Sciatic nerve (tissue), 2 donors: ENCODE measurements around the gene SHKBP1. TPM values are rescaled to one million over a fixed set of nuclear protein-coding genes. Genes with fewer than 3 reads are reported as not detected.
"Not testable (repeated sequence)": the region's sequence is repeated elsewhere in the genome, so short reads cannot be mapped to it uniquely, and the experiment has no call there.

Experiments used
- ATAC-seq: fragments of 200-7000 bp; cut with Tn5 transposase; one replicate; pipeline ENCODE4 v1.9.1; 2020; ENCODE audit warnings: mild to moderate bottlenecking, moderate library complexity
- DNase-seq: peaks from one replicate; pipeline ENCODE4 v3.0.0-alpha.2; 2020; ENCODE audit warnings: low spot score
- intact Hi-C: fragments of 100-400 bp; cut with DNase I; formaldehyde crosslinking; loops from one replicate; pipeline ENCODE4 v1.14.2; 2022
- total RNA-seq: library from RNA; stranded (reverse); fragmentation: NEBNext Ultra II Directional; extraction: Animal tissue kit (Norgen Biotek cat#: 25700); gene quantifications from one replicate; pipeline ENCODE4 v1.2.1, GENCODE V29; 2021
- donor health status: DM: no; HTN: no; CAD: no.
- donor health status: DM: no; HTN: no; CAD: no.

The SHKBP1 gene
- total RNA-seq, 1 donor from 2014 or later = 58.7 TPM

GRCh38 chr19:40622773-40623075, 46.1 kb downstream of the SHKBP1 start:
- no peak for DNase-seq
- no peak for ATAC-seq
- intact Hi-C loops = no loop called here

DNA sequence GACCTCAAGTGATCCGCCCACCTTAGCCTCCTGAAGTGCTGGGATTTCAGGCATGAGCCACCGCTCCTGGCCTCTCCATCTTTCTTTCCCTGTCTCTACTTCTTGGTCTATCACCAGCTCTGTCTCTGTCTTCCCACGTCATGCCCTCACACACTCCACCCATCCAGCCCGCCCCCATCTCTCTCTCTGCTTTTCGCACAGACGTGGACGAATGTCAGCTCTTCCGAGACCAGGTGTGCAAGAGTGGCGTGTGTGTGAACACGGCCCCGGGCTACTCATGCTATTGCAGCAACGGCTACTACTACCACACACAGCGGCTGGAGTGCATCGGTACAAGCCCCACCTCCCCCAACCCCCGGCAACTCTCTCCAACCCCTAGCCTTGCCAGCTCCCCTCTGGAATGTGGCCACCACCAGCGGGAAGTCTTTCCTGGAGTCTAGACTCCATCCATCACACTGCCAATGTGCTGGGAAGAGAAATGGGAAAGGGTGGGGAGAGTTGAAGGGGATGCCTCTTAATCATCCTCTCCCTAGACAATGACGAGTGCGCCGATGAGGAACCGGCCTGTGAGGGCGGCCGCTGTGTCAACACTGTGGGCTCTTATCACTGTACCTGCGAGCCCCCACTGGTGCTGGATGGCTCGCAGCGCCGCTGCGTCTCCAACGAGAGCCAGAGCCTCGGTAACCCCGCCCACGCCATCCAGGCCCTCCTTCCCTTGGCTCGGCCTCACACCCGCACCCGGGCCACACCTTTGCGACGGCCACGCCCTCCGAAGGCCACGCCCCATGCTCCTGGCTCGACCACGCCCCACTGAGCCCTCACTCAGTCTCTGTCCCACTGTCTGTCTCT, 47.0 kb downstream of the SHKBP1 start:
- intact Hi-C loops = no loop called here
- DNase-seq = peak; percentile 69
- ATAC-seq = peak; percentile 27

DNA sequence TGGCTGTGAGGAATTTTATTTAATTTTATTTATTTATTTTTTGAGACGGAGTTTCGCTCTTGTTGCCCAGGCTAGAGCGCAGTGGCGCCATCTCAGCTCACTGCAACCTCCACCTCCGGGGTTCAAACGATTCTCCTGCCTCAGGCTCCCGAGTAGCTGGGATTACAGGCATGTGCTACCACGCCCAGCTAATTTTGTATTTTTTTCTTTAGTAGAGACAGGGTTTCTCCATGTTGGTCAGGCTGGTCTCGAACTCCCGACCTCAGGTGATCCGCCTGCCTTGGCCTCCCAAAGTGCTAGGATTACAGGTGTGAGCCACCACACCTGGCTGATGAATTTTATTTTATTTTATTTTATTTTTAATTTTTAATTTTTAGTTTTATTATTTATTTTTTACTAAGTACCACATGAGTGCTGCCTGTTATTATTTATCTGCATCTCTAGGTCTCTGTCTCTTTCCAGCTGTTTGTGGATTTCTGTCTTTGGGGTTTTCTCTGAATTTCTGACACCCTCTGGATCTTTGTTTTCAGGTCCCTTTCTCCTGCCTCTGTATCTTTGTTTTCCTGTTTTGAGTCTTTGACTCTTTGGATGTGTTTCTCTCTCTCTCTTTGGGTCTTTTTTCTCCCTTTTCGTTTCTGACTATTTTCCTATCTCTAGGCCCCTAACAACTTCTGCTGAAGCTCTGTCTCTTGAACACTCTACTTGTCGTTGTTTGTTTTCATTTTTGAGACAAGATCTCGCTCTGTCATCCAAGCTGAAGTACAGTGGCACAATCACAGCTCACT, 47.9 kb downstream of the SHKBP1 start:
- ATAC-seq, intact Hi-C loops: not testable (repeated sequence)

GRCh38 chr19:40625406-40626120, 48.9 kb downstream of the SHKBP1 start:
- DNase-seq (no peak), ATAC-seq (no peak)
- intact Hi-C loops = no loop called here

More for the DNA sequence above, 47.9 kb downstream of the SHKBP1 start:
- DNase-seq = not testable (repeated sequence)

DNA sequence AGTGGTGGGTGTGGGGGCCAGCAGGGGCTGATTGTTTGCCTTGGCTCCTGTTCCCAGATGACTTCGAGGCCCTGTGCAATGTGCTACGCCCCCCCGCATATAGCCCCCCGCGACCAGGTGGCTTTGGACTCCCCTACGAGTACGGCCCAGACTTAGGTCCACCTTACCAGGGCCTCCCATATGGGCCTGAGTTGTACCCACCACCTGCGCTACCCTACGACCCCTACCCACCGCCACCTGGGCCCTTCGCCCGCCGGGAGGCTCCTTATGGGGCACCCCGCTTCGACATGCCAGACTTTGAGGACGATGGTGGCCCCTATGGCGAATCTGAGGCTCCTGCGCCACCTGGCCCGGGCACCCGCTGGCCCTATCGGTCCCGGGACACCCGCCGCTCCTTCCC, 50.2 kb downstream of the SHKBP1 start:
- DNase-seq (no peak), ATAC-seq (no peak)
- intact Hi-C loops = no loop called here

- DNase-seq (no peak), ATAC-seq (no peak)
- intact Hi-C loops = no loop called here
Observed at GRCh38 chr19:40627486-40628279, 51.0 kb downstream of the SHKBP1 start.

GRCh38 chr19:40629346-40629745, 52.7 kb downstream of the SHKBP1 start:
- DNase-seq = no peak
- ATAC-seq = no peak
- intact Hi-C loops = no loop called here

DNA sequence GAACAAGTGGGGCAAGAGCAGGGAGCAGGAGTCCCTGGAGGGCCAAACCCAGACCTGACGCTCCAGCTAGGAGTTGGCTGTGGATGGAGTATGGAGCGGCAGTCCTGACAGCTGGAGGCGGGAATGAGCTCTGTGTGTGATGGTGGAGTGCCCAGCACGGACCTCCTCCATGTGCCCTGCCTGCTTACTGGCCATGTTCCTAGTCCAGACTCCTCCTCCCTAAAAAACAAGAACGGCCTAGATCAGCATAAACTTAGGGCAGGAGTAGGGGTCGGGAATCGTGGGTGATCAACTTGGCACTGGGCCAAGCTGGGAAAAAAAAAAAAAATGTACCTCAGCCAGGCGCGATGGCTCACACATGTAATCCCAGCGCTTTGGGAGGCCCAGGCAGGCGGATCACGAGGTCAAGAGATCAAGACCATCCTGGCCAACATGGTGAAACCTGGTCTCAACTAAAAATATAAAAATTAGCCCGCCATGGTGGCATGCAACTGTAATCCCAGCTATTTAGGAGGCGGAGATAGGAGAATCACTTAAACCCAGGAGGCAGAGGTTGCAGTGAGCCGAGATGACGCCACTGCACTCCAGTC, 54.0 kb downstream of the SHKBP1 start:
- DNase-seq = no peak
- intact Hi-C loops = loop anchor here (10.0 kb wide), 1 partner anchor 96 kb away; no protein-coding TSS in a partner anchor
- ATAC-seq = no peak

GRCh38 chr19:40632311-40633036, 55.8 kb downstream of the SHKBP1 start:
- intact Hi-C loops = loop anchor here (10.0 kb wide), 1 partner anchor 98 kb away; no protein-coding TSS in a partner anchor
- DNase-seq (no peak), ATAC-seq (no peak)

- ATAC-seq (no peak), DNase-seq (no peak)
- intact Hi-C loops = loop anchor here (10.0 kb wide), 1 partner anchor 98 kb away; no protein-coding TSS in a partner anchor
Observed at GRCh38 chr19:40633207-40633606, 56.5 kb downstream of the SHKBP1 start.

DNA sequence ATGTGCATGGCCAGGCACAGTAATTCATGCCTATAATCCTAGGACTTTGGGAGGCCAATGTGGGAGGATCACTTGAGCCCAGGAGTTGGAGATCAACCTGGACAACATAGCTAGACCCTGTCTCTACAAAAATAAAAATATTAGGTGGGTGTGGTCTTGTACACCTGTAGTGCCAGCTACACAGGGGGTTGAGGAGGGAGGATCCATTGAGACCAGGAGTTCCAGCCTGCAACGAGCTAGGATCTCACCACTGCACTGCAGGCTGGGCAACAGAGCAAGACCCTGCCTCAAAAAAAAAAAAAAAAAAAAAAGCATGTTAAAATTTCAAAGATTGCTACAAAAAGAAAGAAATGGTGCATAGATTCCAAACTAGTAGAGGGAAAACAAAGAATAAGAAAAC, 61.7 kb downstream of the SHKBP1 start:
- intact Hi-C loops = loop anchor here (10.0 kb wide), 1 partner anchor 104 kb away; no protein-coding TSS in a partner anchor
- DNase-seq = no peak
- ATAC-seq = no peak

- intact Hi-C loops = loop anchor here (10.0 kb wide), 1 partner anchor 105 kb away; no protein-coding TSS in a partner anchor
- ATAC-seq (no peak), DNase-seq (no peak)
Observed at GRCh38 chr19:40639638-40639982, 62.9 kb downstream of the SHKBP1 start.

DNA sequence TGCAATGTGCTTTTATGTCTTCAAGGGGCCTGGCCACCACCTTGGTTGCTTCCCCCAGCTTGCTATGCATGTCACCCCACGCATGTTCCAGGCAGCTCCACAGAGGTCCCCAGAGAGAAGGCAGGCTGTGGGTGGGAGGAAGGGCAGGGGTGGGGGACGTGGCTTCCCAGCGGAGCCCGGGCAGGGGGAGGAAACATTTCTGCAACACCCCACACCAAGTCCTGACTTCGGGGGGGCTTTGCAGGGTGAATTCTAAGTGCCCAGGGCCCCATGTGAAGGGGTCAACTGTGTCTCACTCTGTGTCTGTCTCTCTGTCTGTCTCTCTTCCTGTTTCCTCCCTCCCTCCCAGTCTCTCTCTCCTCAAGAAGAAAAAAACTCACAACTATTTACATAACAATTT, 64.1 kb downstream of the SHKBP1 start:
- intact Hi-C loops = no loop called here
- ATAC-seq (peak; percentile 27), DNase-seq (no peak)

Other genes starting within 250 kb of the SHKBP1 start
- 15.2 TPM for gene C19orf47, start 228.5 kb upstream of the SHKBP1 start, total RNA-seq
- gene PLD3, start 228.2 kb upstream of the SHKBP1 start, total RNA-seq = 218 TPM
- gene HIPK4, start 186.7 kb upstream of the SHKBP1 start, total RNA-seq = 0.36 TPM
- gene PRX, start 163.5 kb upstream of the SHKBP1 start, total RNA-seq = 801 TPM
- gene SERTAD1, start 150.9 kb upstream of the SHKBP1 start, total RNA-seq = 18.0 TPM
- 47.2 TPM for gene SERTAD3, start 132.5 kb upstream of the SHKBP1 start, total RNA-seq
- gene BLVRB, start 111.1 kb upstream of the SHKBP1 start, total RNA-seq = 83.8 TPM
- 20.9 TPM for gene SPTBN4, start 109.9 kb upstream of the SHKBP1 start, total RNA-seq
- gene LTBP4, start 24.5 kb downstream of the SHKBP1 start, total RNA-seq = 1,227 TPM
- gene NUMBL, start 113.8 kb downstream of the SHKBP1 start, total RNA-seq = 123 TPM
- gene COQ8B, start 140.0 kb downstream of the SHKBP1 start, total RNA-seq = 45.4 TPM
- gene ITPKC, start 140.2 kb downstream of the SHKBP1 start, total RNA-seq = 26.2 TPM
- gene ACTMAP, start 173.6 kb downstream of the SHKBP1 start, total RNA-seq = 6.1 TPM
- 58.3 TPM for gene SNRPA, start 174.3 kb downstream of the SHKBP1 start, total RNA-seq
- gene MIA, start 198.6 kb downstream of the SHKBP1 start, total RNA-seq = 173 TPM
- gene RAB4B, start 201.4 kb downstream of the SHKBP1 start, total RNA-seq = 29.5 TPM
- 109 TPM for gene EGLN2, start 222.3 kb downstream of the SHKBP1 start, total RNA-seq